ENCODE measurements around the gene ELAVL3.
"Not testable (repeated sequence)": the region's sequence is repeated elsewhere in the genome, so short reads cannot be mapped to it uniquely, and the experiment has no call there.

The ELAVL3 gene

GRCh38 chr19:11486661-11487503 lies 6.0 kb upstream of the ELAVL3 start:
- no peak for DNase-seq

- no peak for DNase-seq
Measured at GRCh38 chr19:11485245-11485837, 4.5 kb upstream of the ELAVL3 start.

- no peak for DNase-seq
Measured at GRCh38 chr19:11483366-11484111, 2.7 kb upstream of the ELAVL3 start.

GRCh38 chr19:11482384-11483050 lies 1.7 kb upstream of the ELAVL3 start:
- peak; percentile 70 for DNase-seq

- DNase-seq, result peak; percentile 96
Measured at GRCh38 chr19:11481534-11482383, 913 bp upstream of the ELAVL3 start.

- peak; percentile 14 for DNase-seq
Measured at GRCh38 chr19:11479898-11480714, 740 bp downstream of the ELAVL3 start.

GRCh38 chr19:11479090-11479897 lies 1.6 kb downstream of the ELAVL3 start:
- DNase-seq, result no peak

GRCh38 chr19:11478167-11479089 lies 2.4 kb downstream of the ELAVL3 start:
- DNase-seq, result no peak

GRCh38 chr19:11475861-11476260 lies 5.0 kb downstream of the ELAVL3 start:
- no peak for DNase-seq

GRCh38 chr19:11475343-11475742 lies 5.5 kb downstream of the ELAVL3 start:
- DNase-seq, result not testable (repeated sequence)

GRCh38 chr19:11473725-11474124 lies 7.1 kb downstream of the ELAVL3 start:
- DNase-seq, result no peak

GRCh38 chr19:11468266-11468845 lies 12.5 kb downstream of the ELAVL3 start:
- not testable (repeated sequence) for DNase-seq

GRCh38 chr19:11465600-11465999 lies 15.2 kb downstream of the ELAVL3 start:
- DNase-seq, result no peak

GRCh38 chr19:11464333-11465265 lies 16.2 kb downstream of the ELAVL3 start:
- DNase-seq, result no peak

GRCh38 chr19:11463391-11463790 lies 17.5 kb downstream of the ELAVL3 start:
- DNase-seq, result no peak

GRCh38 chr19:11461453-11461852 lies 19.4 kb downstream of the ELAVL3 start:
- no peak for DNase-seq

GRCh38 chr19:11460207-11460606 lies 20.6 kb downstream of the ELAVL3 start:
- DNase-seq, result no peak

GRCh38 chr19:11458912-11459311 lies 21.9 kb downstream of the ELAVL3 start:
- not testable (repeated sequence) for DNase-seq

All from NCI-H510A treated with DMSO at 0.1 percent for 48 hours (cell line).